Measurements from ENCODE around the gene GIPC1. TPM values are rescaled to one million over a fixed set of nuclear protein-coding genes. Genes with fewer than 3 reads are reported as not detected.
A peak's percentile ranks its signal among the peaks of the same experiment; 100 is the strongest.

Gene GIPC1
- total RNA-seq, 1 donor from 2014 or later = 127 TPM

- DNase-seq (ENCODE audit: low spot score) = no peak
Observed at GRCh38 chr19:14494910-14495671, 836 bp downstream of the GIPC1 start.

DNA sequence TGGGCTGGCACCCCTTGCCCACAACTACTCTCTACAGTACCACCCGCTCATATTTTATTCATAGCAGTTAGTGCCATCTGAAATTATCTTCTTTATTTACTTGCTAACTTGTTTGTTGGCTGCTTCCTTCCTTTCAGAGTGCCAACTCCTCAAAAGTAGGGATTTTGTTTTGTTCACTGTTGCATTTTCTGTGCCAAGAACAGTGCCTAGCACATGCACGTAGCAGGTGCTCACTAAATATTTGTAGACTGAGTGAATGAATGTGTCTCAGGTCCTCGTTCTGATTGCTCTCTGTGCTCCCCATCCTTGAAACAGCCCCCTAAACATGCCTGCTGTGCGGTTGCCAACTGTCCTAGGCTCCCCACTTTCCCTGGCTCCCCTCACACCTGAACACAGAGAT is 1.5 kb downstream of the GIPC1 start:
- DNase-seq (ENCODE audit: low spot score) = no peak

DNA sequence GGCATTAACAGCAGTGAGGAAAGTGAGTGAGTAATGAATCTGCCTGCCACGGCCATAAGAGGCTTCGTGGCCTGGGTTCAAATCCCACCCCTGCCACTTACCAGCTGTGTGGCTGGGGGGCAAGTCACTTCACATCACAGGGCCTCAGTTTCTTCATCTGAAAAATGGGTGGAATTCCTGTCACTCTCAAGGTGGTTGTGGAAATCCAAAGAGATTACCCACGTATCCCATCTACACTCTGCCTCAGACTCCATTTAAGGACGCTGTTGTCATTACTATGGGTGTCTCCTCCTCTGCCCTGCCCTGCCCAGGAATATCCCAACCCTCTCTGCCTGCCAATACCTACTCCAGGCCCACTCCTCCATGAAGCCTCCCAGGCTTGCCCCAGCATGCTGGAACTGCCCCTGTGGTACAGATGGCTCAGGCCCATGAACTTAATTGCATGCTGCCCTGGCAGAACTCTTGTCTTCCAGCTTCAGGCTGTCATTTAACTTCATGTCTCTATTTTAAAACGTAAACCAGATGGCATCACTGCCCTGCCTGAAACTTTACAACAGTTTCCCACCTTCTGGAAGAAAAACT is 3.1 kb downstream of the GIPC1 start:
- no peak for DNase-seq (ENCODE audit: low spot score)

GRCh38 chr19:14487370-14488125 is 8.4 kb downstream of the GIPC1 start:
- no peak for DNase-seq (ENCODE audit: low spot score)

DNA sequence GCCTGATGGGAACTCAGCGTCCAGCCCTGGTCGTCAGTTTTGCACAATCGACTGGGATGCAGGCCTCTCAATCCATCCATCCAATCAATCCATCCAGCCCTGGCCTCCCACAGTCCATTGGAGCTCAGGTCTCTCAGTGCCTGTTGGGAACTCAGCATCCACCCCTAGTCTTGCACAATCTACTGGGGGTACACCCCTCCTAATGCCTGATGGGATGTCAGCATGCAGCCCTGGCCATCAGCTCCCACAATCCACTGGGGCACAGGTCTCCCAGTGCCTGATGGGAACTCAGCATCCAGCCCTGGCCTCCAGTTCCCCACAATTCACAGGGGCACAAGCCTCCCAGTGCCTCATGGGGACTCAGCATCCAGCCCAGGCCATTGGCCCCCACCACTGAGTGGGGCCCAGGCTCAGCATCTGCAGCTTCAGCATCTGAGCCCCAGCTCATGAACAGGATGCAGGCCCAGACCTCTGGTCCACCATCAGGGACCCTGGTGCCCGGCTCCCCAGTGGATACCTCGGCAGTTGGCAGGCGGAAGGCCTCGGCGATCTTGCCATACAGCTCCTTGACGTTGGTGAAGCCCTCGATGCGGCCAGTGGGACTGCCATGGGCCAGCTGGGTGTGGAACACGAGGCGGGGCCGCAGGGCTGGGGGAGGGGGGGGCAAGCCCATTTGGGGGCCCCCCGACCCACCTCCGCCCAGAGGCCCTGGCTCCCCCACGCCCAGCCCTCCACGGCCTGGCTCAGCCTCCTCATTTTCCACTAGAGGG is 13.6 kb downstream of the GIPC1 start:
- no peak for DNase-seq (ENCODE audit: low spot score)

DNA sequence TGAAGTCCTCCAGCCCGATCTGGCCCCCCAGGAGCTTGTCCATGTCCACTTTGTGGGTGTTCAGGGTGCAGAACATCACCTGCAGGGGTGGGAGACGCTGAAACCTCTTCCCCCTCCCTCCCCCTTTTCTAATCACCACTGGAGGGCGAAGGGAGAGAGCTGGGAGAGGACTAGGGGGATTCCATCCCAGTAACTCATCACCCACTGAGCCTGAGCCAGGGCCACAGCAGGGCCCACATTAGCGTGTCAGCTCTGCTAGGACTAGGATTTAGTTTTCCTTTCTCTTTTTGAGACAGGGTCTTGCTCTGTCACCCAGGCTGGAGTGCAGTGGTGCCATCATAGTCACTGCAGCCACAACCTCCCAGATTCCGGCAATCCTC is 15.2 kb downstream of the GIPC1 start:
- no peak for DNase-seq (ENCODE audit: low spot score)

- no peak for DNase-seq (ENCODE audit: low spot score)
Observed at GRCh38 chr19:14479975-14480699, 15.8 kb downstream of the GIPC1 start.

DNA sequence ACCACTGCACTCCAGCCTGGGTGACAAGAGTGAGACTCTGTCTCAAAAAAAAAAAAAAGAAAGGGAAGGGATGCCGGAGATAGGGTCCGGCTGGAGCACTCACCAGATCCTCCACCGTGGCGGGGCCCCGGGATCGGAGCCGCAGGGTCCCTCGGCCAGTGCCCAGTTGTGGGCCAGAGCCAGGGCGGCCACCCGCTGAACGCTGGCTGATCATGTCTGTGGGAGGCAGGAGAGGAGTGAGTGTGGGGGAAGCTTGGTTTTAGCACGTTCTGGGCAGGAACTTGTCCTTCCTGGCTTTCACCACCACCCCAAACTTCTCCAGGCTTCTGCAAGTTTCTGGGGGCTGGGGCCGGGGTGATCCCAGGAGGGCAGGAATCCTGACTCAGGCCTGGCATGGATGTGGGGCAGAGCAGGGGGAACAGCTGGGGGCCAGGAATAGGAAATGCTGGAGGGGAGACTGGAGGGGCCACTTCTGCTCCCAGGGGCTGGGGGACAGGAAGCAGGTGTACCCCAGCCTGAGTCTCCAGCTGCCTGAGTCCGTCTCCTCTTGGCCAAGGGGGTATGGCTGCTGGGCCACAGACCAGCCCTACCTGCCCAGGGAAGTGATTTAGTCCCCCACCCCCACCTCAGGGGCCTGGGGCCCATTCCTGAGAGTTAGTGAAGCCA is 16.5 kb downstream of the GIPC1 start:
- DNase-seq (ENCODE audit: low spot score) = no peak

- no peak for DNase-seq (ENCODE audit: low spot score)
Observed at GRCh38 chr19:14478113-14478545, 17.8 kb downstream of the GIPC1 start.

DNA sequence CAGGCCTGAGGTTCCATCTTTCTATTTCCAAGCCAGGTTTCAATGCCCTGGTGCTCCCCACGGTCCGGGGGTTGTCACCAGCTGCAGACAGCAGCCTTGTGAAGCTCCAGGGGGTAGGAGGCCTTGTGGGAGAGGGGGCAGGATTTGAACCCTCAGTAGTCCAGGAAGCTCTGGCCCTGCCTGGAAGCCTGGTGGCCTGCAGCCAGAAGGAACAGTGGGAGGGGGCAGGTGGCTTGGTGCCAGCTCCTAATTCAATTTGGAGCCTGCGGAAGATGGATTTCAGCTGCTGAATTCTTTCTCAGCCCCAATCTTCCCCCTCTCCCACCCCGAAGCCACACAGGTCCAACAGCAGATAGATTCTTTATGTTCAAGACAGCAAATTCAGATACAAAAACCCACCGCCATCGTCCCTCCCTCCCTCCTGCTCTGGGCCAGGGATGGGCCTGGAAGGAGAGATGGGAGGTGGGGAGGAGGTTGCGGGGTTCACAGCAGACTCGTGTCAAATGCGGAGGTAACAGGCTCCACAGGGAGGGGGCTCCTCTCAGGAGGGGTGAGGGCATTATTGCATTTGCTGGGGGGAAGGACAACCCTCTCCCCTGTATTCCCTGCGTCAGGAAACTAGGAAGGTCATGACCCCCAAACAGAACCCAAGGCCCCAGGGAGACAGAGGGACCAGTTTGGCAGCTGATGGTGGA is 18.4 kb downstream of the GIPC1 start:
- no peak for DNase-seq (ENCODE audit: low spot score)

DNA sequence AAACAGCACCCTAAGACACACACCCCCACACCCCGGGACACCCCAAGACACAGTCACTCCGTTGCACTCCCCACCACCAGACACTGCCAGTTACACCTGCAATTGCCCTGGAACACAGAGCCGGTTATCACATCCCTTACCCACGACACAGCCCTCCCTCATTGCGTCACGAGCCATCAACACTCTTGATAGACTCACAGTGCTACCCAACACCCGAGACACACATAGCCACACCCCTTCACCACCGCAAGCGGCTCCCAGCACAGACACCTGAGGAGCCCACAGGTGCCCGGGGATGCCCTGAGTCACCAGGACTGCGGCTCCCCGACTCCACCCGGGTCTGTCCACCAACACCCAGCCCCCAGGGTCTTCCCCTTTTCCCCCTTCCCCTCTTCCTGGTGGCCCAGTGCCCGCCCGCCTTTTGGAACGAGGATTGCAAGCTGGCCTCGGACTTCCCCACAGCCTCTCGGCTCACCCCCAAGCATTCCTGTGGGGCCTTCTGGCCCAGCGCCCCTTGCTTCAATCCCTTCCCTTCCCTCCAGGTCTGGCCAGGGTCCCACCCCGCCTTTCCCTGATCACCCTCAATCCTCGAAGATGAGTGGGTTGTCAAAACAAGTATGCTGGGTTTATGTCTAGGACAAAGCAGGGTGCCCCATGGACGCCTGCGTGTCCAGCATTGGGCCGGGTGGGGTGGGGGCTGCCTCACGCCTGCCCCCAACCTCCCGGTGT is 19.1 kb downstream of the GIPC1 start:
- no peak for DNase-seq (ENCODE audit: low spot score)

DNA sequence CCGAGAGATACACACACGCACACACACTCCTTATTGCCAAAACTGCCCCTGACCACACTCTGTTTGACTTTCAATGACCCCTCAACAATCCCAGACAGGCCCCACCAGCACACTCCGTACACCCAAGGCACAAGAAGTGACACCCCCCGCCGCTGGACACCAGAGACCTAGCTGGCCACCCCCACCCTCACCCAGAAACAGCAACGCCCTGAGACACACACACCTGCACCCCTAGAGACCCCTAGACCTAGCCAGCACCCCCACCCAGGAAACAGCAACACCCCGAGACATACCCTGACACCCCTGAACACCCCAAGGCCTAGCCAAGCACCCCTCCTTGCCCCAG is 19.6 kb downstream of the GIPC1 start:
- DNase-seq (ENCODE audit: low spot score) = no peak

GRCh38 chr19:14475251-14476073 is 20.5 kb downstream of the GIPC1 start, which contains the start of gene PTGER1:
PTGER1 (minus strand) TSS chr19:14475354; CDS start chr19:14474320, 1,034 bp downstream.
- DNase-seq (ENCODE audit: low spot score) = no peak

DNA sequence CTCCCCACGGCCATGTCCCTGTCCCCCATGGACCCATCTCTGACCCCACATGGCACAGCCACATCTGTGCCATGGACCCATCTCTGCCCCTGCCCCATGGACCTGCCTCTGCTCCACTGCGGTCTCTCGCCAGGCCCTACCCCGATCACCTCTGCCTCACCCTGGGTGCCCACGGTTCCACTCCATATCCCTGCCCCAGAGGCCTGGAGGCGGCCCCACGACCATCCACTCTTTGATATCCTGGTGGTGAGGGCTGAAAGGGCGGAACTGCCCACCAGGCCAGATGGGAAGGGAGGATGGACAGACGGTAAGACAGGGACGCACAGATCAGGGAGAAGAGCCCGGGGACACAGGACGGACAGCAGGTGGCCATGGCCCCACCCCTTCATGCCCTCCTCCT is 21.1 kb downstream of the GIPC1 start:
- DNase-seq (ENCODE audit: low spot score) = no peak

GRCh38 chr19:14473978-14474578 is 21.8 kb downstream of the GIPC1 start:
- peak; percentile 52 for DNase-seq (ENCODE audit: low spot score)

DNA sequence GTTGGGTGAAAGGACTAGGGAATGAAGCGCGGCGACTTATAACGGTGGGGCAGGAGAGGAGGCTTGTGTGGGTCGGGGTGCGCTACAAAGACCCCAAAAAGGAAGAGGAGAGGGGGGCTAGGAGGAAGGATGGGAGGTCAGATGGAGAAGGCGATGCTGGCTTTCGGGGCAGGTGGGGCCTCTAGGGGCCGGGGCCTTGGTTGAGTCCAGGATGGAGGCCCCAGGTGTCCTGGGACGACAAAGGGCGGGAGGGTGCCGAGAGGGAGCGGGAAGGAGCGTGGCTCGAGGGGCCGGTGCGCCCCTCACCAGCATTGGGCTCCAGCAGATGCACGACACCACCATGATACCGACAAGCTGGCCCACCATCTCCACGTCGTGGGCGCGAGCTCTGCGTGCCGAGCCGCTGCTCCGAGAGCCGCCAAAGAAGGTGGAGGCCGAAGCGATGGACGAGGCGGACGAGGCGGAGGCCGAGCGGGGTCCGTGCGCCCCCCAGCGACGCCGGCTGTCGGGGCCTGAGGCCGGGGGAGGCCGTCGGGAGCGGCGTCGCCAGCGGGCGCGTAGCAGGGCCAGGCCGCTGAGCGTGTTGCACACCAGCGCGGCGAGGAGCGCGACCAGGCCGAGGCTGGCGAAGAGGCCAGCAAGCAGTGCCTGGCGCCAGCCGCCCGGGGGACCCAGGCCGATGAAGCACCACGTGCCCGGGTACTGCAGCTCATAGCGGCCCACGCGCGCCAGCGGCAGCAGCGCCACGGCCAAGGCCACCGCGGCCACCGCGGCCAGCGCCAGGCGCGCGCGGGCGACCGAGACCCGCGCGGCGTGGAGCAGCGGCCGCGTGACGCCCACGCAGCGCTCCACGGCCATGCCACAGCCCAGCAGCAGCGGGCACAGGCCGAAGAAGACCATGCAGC is 22.6 kb downstream of the GIPC1 start:
- no peak for DNase-seq (ENCODE audit: low spot score)
